GM21619 (cell line): ENCODE measurements around the gene ITIH3.

Experiments used
- ATAC-seq: cut with Tn5 transposase; IDR thresholded peaks from one replicate; pipeline ENCODE4 v1.9.1; 2021; ENCODE audit not compliant: unreplicated experiment

Gene ITIH3

GRCh38 chr3:52843108-52843865, 48.7 kb downstream of the ITIH3 start:
- no peak for ATAC-seq

GRCh38 chr3:52843881-52844280, 49.3 kb downstream of the ITIH3 start:
- ATAC-seq: no peak

GRCh38 chr3:52844290-52844975, 49.8 kb downstream of the ITIH3 start:
- no peak for ATAC-seq

- no peak for ATAC-seq
Measured at GRCh38 chr3:52845157-52845556, 50.6 kb downstream of the ITIH3 start.

- no peak for ATAC-seq
Measured at GRCh38 chr3:52845691-52846431, 51.3 kb downstream of the ITIH3 start.

- ATAC-seq: no peak
Measured at GRCh38 chr3:52846432-52846965, 51.9 kb downstream of the ITIH3 start.

- ATAC-seq: no peak
Measured at GRCh38 chr3:52847241-52847640, 52.6 kb downstream of the ITIH3 start.

- no peak for ATAC-seq
Measured at GRCh38 chr3:52847726-52848125, 53.1 kb downstream of the ITIH3 start.

- ATAC-seq: no peak
Measured at GRCh38 chr3:52848617-52849016, 54.0 kb downstream of the ITIH3 start.

GRCh38 chr3:52849656-52850055, 55.1 kb downstream of the ITIH3 start:
- no peak for ATAC-seq

- ATAC-seq: no peak
Measured at GRCh38 chr3:52851348-52851747, 56.8 kb downstream of the ITIH3 start.

GRCh38 chr3:52852419-52852818, 57.8 kb downstream of the ITIH3 start:
- no peak for ATAC-seq

- ATAC-seq: no peak
Measured at GRCh38 chr3:52854013-52854412, 59.4 kb downstream of the ITIH3 start.

GRCh38 chr3:52856666-52857065, 62.1 kb downstream of the ITIH3 start:
- no peak for ATAC-seq

- no peak for ATAC-seq
Measured at GRCh38 chr3:52857133-52857532, 62.5 kb downstream of the ITIH3 start.

GRCh38 chr3:52857864-52858263, 63.3 kb downstream of the ITIH3 start:
- ATAC-seq: no peak
